ENCODE measurements around the gene TOR1AIP1.
"Not testable (repeated sequence)": the region's sequence is repeated elsewhere in the genome, so short reads cannot be mapped to it uniquely, and the experiment has no call there.

TOR1AIP1 gene, protein sequence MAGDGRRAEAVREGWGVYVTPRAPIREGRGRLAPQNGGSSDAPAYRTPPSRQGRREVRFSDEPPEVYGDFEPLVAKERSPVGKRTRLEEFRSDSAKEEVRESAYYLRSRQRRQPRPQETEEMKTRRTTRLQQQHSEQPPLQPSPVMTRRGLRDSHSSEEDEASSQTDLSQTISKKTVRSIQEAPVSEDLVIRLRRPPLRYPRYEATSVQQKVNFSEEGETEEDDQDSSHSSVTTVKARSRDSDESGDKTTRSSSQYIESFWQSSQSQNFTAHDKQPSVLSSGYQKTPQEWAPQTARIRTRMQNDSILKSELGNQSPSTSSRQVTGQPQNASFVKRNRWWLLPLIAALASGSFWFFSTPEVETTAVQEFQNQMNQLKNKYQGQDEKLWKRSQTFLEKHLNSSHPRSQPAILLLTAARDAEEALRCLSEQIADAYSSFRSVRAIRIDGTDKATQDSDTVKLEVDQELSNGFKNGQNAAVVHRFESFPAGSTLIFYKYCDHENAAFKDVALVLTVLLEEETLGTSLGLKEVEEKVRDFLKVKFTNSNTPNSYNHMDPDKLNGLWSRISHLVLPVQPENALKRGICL

DNA sequence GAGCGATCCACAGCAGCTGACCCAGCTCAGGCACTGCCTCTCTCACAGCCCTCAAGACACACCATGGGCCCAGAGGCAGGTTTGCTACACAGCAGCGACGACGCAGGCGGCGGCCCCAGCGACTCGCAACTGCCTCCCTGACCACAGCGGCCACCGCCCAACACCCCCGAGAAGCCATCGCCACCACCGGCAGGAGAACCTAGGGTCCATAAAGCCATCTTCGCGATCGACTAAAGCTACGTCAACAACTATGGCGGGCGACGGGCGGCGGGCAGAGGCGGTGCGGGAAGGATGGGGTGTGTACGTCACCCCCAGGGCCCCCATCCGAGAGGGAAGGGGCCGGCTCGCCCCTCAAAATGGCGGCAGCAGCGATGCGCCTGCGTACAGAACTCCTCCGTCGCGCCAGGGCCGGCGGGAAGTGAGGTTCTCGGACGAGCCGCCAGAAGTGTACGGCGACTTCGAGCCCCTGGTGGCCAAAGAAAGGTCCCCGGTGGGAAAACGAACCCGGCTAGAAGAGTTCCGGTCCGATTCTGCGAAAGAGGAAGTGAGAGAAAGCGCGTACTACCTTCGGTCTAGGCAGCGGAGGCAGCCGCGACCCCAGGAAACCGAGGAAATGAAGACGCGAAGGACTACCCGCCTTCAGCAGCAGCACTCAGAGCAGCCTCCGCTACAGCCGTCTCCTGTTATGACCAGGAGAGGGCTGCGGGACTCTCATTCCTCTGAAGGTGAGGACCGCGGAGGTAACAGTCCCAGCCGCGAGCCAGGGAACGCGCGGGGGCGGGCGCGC, at the start of gene TOR1AIP1:
Gene TOR1AIP1, plus strand, starts transcription at position 33 of the 787 bp plus-strand sequence. Its CDS starts 218 bp downstream, at position 251.
- DNase-seq, result peak; percentile 96

DNA sequence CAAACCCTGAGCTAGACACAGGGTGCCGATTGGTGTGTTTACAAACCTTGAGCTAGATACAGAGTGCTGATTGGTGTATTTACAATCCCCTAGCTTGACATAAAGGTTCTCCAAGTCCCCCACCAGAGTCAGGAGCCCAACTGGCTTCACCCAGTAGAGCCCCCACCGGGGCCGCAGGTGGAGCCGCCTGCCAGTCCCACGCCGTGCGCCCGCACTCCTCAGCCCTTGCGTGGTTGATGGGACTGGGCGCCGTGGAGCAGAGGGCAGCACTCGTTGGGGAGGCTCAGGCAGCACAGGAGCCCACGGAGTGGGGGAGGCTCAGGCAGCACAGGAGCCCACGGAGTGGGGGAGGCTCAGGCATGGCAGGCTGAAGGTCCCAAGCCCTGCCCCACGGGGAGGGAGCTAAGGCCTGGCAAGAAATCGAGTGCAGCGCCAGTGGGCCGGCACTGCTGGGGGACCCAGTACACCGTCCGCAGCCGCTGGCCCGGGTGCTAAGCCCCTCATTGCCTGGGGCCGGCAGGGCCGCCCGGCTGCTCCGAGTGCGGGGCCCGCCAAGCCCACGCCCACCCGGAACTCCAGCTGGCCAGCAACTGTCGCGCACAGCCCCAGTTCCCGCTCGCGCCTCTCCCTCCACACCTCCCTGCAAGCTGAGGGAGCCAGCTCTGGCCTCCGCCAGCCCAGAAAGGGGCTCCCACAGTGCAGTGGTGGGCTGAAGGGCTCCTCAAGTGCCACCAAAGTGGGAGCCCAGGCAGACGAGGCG, 45.2 kb upstream of the TOR1AIP1 start:
- not testable (repeated sequence) for DNase-seq

DNA sequence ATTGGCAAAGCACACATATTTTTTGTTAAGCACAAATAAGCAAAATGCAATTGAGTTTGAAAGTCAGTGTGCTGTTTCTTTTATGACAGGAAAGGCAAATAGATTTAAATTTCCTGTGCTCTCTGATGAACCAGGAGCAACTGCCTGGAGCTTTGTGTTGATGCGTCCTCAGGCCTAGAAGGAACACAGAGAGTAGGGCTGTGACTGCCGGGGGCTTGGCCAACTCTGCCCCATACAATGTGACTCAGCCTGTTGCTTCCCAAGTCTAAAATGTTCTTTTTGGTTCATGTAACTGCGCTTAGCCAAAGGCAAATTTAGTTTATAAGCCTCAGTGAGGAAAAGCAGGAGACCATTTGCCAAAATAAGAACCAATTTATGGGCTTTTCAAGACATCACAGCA, 42.0 kb upstream of the TOR1AIP1 start:
- no peak for DNase-seq

DNA sequence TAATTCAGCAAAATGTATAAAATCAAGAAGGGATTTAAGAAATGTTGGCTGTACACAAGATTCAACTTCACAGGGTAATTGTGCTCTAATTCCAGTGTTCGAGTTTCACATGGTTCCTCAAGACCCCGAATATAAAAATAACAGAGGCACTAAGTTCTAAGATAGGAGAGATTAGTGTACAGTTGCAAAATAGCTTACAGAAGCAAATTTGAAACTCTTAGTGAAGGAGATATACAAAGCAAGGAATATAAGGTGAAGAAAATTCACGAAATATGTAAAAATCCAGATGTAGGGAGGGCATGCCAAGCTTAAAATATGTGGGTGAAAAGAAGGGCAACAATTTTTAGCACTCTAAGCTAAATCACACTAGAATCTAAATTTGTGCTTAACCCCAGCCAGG, 33.9 kb upstream of the TOR1AIP1 start:
- no peak for DNase-seq

DNA sequence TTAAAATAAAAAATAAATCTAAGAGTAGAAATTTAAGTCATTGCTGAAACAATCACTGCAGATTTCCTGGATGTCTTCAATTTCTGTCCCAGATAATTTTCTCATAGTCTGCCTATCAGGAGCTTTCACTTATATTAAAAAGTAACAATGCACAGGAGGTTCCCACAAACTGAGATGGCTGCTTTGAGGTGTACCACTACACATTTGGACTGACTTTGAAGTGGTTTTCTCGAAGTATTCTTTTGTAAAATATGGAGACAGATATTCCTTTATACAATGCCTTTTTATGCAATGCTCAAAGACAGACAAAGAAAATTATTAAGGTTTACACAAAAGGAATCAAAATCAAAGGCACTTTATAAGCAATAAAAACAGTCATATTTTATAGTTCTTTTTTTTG, 29.0 kb upstream of the TOR1AIP1 start:
- no peak for DNase-seq

DNA sequence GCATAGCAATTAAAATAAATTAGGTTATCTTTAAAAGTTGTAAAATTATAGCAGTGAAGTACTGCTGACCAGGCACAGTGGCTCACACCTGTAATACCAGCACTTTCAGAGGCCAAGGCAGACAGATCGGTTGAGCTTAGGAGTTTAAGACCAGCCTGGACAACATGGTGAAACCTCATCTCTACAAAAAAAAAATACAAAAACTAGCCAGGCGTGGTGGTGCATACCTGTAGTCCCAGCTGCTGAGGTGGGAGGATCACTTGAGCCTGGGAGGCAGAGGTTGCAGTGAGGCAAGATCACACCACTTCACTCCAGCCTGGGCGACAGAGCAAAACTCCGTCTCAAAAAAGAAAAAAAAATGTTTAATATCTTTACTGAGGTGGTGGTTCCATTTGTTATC, 26.3 kb upstream of the TOR1AIP1 start:
- DNase-seq, result not testable (repeated sequence)

DNA sequence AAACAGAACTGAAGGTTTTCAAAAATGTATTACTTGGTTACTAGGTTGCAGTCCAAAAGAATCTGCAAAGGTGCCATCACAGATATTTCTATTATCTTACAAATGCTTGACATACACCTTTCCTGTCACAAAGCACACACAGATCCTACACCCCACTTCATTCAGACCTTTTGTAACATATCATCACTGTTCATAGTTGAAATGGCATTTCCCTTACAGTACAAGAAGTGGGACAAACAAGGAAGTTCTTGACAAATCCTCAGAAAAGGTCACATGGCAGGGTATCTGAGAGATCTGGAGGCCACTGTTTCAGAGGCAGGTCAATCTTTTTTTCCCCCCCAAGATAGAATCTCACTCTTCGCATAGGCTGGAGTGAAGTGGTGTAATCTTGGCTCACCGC, 25.8 kb upstream of the TOR1AIP1 start:
- no peak for DNase-seq

DNA sequence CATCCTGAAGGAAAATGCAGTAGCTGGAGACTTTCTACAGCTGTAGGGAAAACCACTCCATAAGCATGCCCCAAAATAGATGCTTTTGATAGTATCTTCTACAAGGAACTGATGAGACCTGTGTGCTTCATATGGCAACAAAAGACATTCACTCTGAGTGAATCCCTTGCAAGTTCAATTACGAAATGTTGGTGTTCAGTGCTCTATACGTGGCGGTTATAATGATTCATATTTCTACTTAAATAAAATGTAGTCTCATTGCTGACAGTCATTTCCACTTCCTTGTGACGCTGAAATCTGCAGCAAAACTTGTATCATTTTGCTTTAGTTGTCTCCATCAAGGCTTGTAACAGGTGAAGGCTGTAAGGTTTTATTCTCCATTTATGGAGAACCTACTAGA, 25.1 kb upstream of the TOR1AIP1 start:
- no peak for DNase-seq

DNA sequence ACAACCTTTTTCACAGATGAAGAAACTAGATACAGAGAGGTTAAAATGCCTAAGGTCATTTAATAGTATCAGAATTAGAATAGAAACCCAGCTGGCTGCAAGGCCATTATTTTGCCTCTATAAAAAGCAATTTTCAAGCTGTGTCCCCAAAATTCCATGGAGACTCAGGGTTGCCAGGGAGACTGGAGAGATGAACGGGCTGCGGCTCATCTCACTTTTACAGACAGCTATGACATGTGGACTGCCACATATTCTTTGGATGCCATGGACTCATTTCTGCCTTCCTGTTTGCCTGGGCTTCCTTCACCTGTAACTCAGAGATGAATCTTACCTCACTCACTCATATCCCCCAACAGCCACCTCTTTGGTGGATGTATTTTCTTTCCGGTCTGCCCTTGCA, 21.4 kb upstream of the TOR1AIP1 start:
- no peak for DNase-seq

DNA sequence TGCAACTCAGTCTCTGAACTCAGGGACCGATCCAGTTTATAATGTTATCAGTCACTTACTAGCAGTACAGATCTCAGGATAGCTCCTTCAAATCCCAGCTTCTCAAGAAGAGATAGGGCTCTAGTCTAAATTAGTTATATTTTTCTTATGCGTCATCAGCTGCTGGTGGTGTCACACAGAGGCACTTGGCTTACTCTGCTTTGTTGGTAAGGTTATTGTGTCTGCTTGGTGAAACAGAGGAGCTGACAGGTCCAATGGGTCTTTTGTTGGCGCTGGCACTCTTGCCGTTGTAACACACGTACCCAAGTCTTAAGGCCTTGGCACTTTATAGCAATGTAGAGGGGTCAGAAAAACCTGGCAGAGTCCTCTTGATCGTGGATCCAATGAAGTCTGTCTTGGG, 16.7 kb upstream of the TOR1AIP1 start:
- DNase-seq, result no peak

DNA sequence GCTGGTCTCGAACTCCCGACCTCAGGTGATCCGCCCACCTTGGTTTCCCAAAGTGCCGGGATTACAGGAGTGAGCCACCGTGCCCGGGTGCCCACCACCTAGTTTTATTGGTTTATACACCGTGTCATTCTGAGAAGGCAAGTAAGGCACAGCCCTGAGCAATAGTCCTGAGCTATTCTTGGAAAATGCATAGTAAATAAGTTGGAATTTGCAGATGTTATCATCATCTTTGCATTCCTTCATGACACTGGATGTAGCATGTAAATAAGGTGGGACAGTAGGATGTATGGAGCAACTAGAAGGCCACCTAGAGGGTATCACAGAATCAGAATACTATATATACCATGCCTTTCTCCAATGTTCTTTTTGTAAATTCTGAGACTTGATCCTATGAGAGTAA, 15.5 kb upstream of the TOR1AIP1 start:
- no peak for DNase-seq

DNA sequence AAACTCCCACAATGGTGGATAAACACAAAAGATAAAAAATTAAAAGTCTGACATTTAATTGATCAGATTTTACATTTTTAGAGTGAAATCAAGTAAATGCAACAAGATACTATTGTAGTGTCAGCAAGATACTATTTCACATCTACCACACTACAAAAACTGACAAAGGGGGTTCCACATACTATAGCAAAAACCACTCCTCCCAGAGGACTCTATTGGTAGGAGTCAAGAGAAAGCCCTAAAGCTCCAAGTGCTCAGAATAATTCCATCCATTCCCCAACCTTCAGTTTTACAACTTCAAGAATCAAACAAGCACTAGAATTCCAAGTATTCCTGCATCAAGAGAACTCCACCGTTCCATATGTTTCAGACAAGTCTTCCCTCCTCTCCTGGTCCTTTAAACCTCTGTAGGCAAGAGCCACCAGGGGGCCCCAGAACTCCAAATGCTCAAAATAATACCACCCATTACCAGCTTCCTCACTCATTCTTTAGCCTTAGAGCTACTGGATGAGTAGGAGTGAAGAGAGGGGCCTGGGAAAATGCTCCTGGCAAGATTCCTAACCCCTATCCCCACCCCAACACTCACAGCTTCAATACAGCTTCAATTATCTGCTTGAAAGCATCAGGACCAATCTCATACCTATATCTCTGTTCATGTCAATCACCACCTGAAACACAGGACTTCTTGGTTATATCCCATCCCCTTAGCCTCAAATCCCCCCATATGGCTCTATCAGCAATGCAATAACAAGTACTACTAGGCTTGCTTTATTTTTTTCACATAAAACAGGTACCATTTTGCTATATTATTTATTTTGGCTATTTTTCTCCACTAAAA, 14.4 kb upstream of the TOR1AIP1 start:
- DNase-seq, result peak; percentile 43

DNA sequence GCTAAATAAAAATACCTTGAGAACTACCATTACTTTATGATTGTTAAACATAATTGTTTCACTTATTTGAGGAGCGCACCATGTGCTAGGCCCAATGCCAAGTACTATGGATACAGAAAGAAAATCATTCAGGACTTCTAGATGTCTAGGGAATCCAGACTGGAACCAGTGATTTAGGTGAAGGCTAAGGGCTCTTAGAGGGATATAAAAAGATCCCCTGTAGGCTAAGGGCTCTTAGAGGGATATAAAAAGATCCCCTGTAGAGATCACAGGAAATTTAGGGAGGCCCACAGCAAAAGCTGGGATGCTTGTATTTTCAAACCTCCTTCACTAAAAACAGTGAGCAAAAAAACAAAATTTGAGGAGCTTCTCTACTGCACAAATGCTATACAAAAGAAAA, 11.2 kb upstream of the TOR1AIP1 start:
- DNase-seq, result no peak

DNA sequence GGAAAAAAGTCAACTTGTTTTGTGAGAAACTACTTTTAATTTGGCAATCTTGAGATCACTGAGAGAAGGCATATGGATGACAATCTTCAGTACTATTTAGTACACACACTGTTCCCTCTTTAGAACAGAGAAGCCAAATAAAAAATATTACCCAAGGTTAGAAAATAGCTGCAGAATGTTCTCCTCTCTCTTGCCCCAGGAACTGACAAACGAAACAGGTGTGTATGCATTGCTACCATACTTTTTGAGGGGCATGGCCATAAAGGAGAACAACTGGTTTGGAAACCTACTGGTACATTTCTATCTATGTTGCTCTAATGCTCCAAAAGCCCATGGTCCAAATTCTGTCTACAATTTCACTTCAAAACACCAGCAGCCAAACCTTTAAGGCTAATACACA, 10.1 kb upstream of the TOR1AIP1 start:
- no peak for DNase-seq

DNA sequence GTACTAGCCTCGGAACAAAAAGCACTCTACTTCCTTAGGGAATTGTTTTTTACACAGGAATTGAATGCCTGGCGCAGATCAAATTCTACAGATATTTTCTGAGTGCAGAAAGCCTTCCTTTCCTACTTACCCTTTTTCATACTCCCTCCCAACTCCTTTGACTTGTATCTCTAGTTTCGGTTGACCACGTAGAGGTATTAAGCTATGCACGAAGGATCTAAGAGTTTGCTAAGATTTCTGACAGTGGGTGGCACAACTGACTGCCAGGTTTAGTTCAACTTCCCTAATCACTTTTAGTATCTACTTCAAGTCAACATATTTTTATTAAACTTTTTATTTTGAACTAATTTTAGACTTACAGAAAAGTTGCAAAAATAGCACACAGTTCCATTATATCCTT, 9.5 kb upstream of the TOR1AIP1 start:
- no peak for DNase-seq

DNA sequence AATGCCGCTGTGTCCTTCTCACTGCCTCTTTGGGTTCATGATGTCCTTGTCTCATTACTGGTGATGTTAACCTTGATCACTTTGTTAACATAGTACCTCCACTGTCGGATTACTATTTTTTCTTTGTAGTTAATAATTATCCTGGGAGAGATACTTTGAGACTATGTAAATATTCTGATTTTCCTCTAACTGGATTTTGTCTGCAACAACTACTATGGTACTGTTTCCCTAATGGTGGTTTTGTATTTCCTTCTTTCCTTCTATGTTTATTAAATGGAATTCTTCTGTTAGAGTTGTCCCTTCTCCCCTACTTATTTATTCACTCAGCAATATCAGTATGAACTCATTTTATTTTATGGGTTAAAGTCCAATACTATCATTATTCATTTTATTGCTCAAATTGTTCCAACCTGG, 8.6 kb upstream of the TOR1AIP1 start:
- DNase-seq, result no peak

DNA sequence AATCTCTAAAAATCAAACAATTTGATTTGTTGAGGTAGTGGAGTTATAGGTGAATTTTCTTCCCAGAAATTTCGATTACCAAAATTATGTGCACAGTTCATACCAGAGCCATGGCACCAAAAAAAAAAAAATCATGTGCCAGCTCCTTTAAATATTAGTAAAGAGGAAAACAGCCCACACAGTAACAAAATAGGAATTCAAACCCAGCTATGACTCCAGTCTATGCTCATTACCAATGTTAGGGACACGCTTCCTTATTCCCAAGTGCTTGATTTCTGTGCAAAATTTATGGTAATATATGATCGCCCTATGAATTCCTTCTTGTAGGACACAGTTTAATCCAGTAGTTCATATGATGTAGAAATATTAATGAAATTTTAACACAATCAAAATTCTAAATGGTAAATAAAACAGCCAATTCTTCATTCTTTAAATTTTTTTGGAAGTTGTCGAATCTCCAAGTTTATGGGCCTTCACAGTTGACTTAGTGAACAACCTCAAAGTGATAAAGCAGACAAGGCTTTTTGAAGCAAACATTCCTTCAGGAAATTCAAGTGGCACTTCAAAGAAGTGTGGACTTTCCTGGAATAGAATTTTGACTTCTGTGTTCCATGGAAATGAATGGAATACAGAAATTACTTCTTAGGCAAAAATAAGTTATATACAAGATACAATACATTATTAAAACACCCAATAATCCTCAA, 6.3 kb upstream of the TOR1AIP1 start:
- no peak for DNase-seq

DNA sequence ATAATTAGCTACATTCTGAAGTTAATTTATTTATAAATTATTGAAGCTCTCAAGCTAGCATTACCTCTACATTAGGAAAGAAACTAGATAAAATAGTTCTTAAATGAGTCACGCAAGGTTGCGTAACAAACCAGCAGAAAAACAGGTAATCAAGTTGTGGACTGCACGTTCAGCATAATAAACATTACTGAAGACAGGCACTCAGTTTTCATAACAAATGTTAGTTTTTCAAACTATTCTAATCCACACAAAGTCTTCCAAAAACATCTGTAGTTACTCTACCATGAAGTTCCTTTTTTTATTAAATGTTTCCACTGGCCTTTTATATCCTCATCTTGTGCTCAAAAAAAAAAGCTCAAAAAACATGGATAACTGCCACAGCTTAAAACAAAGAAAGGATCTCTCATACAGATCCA, 5.8 kb upstream of the TOR1AIP1 start:
- no peak for DNase-seq

DNA sequence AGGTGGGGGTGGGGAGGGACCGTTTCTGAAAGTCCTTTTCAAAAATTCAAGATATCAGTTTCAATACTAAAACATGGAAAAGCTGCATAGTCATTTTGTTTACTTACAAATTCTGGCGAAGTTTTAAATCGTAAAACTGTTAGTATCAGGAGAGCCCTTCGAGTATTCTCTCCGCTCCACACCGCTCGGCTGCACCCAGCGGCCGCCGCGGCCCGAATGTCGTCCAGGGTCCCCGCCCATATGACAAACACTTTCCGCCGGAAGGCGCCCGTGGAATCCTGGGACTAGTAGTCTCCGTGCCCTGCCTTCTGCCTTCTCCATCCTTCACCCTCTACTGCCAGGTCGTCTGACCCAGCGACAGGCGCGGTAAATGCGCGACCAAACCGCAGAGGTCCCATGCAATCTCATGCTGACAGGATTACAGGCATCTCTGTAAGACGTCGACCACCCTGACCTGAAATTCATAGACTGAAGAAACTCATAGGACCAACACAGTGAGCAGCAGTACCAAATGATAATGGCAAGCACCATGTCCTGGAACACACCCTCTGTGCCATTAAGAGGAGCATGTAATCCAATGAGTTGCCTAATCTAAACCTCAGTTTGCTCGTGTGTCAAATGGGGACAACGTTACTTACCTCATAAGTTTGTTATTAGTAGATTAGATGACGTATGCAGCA, 4.4 kb upstream of the TOR1AIP1 start, which contains the start of gene TOR1AIP2:
Gene TOR1AIP2, minus strand, starts transcription at position 218 of the 680 bp plus-strand sequence. CDS start 25,138 bp downstream, outside the sequence.
- DNase-seq, result peak; percentile 81

DNA sequence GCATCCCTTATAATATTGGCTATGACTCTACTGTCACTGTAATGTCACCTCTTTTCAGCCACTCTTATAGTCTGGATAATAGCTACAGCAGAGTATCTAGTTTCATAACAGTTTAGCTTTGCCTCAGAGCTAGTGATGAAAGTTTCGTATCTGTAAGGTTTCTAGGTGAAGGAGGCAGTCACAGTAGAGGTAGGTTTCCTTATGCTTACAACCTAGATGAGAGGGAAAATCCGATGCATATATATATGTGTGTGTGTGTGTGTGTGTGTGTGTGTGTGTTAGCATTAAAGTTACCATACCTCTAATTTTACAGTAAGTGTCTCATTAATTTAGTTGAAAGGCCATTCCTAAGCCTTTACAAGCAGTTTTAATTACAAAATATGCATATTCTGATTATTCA, 2.3 kb upstream of the TOR1AIP1 start:
- DNase-seq, result no peak

All from activated gamma-delta T cell treated with Interleukin-2 at 50 U/mL for 16 hours (primary cell).